ENCODE measurements around the gene SEMA3C.

DNA sequence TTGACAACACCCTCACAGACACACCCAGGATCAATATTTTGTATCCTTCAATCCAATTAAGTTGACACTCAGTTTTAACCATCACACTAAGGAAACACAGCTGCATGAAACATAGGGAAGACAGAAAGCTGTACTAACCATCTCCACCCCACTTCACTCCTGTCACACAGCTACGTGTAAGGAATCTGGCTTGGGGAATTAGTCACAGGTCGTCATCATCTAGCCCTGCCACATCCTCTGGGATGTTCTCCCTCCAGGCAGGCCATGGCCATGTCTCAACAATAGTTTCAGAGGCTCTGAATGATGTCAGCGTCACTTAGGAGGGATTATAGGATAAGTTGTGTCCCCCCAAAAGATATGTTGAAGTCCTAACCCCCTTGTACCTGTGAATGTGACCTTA, 10.8 kb upstream of the SEMA3C start:
- no peak for TF ChIP-seq POLR2AphosphoS5 (IDR thresholded peaks at IDR 0.05)
- TF ChIP-seq POLR2A (IDR thresholded peaks at IDR 0.05), result no peak
- TF ChIP-seq, protein P1, sequence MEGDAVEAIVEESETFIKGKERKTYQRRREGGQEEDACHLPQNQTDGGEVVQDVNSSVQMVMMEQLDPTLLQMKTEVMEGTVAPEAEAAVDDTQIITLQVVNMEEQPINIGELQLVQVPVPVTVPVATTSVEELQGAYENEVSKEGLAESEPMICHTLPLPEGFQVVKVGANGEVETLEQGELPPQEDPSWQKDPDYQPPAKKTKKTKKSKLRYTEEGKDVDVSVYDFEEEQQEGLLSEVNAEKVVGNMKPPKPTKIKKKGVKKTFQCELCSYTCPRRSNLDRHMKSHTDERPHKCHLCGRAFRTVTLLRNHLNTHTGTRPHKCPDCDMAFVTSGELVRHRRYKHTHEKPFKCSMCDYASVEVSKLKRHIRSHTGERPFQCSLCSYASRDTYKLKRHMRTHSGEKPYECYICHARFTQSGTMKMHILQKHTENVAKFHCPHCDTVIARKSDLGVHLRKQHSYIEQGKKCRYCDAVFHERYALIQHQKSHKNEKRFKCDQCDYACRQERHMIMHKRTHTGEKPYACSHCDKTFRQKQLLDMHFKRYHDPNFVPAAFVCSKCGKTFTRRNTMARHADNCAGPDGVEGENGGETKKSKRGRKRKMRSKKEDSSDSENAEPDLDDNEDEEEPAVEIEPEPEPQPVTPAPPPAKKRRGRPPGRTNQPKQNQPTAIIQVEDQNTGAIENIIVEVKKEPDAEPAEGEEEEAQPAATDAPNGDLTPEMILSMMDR (IDR thresholded peaks at IDR 0.05), result no peak
- no peak for TF ChIP-seq EP300 (IDR thresholded peaks at IDR 0.05)

All from upper lobe of left lung (tissue), 4 donors.